Lung (tissue), 12 donors: ENCODE results near the gene SOAT1. TPM values are rescaled to one million over a fixed set of nuclear protein-coding genes. Genes with fewer than 3 reads are reported as not detected.

Experiments
- ATAC-seq: fragments of 200-7000 bp; cut with Tn5 transposase; one replicate; pipeline ENCODE4 v1.9.1; 2020; ENCODE audit warnings: moderate number of reproducible peaks; ENCODE audit not compliant: insufficient read depth, low FRiP score
- DNase-seq, 3 donors: peaks; one replicate each; pipeline ENCODE4 v3.0.0-alpha.2; 2013 to 2017
- H3K27ac ChIP-seq, 2 donors: one replicate each; pipeline ENCODE4 v1.5.1; 2013; ENCODE audit warnings: mild to moderate bottlenecking in 2 of 2, moderate library complexity in 2 of 2, control low read depth in 1 of 2, inconsistent platforms in 1 of 2, low read depth in 1 of 2, low read length in 1 of 2
- H3K27me3 ChIP-seq, 3 donors: one replicate each; pipeline ENCODE4 v1.5.1; 2013; ENCODE audit warnings: low read length in 2 of 3; ENCODE audit not compliant: control insufficient read depth in 3 of 3, insufficient read depth in 3 of 3
- H3K36me3 ChIP-seq, 4 donors: one replicate each; pipeline ENCODE4 v1.5.1; 2013; ENCODE audit warnings: low read length in 4 of 4, mild to moderate bottlenecking in 1 of 4, moderate library complexity in 1 of 4; ENCODE audit not compliant: control insufficient read depth in 4 of 4, insufficient read depth in 4 of 4
- H3K4me1 ChIP-seq, 5 donors: one replicate each; pipeline ENCODE4 v1.5.1; 2013; ENCODE audit warnings: low read length in 5 of 5, mild to moderate bottlenecking in 2 of 5, moderate library complexity in 1 of 5; ENCODE audit not compliant: control insufficient read depth in 5 of 5, insufficient read depth in 5 of 5
- H3K4me3 ChIP-seq: one replicate; pipeline ENCODE4 v1.5.1; 2013; ENCODE audit warnings: mild to moderate bottlenecking, control low read depth, moderate library complexity
- H3K9ac ChIP-seq, 2 donors: one replicate each; pipeline ENCODE4 v1.5.1; 2013; ENCODE audit warnings: low read length in 2 of 2, control low read depth in 1 of 2; ENCODE audit not compliant: insufficient read depth in 1 of 2
- H3K9me3 ChIP-seq, 4 donors: one replicate each; pipeline ENCODE4 v1.5.1; 2013; ENCODE audit warnings: low read length in 3 of 4, mild to moderate bottlenecking in 1 of 4, moderate library complexity in 1 of 4; ENCODE audit not compliant: control insufficient read depth in 4 of 4, insufficient read depth in 3 of 4
- WGBS, 2 donors: extraction: QIAGEN DNeasy Blood & Tissue Kit; methylation state at CpG; one replicate each; pipeline ENCODE4 v1.1.7; 2013; 5-methylcytosine and 5-hydroxymethylcytosine counted together
- polyA plus RNA-seq, 2 donors: library from polyadenylated mRNA; stranded (reverse); fragments of 200-250 nt; gene quantifications; one replicate each; pipeline ENCODE4 v1.2.1, GENCODE V29; 2013
- total RNA-seq, 2 donors: library from RNA; depleted of rRNA in 1 of 2; stranded (reverse); fragments of >200 nt in 1 of 2; gene quantifications; one replicate each; pipeline ENCODE4 v1.2.1, GENCODE V29; 2014 to 2021
- TF ChIP-seq, protein P1 (sequence below): IDR thresholded peaks from 2 replicates; pipeline ENCODE4 v1.5.1; 2012; ENCODE audit warnings: mild to moderate bottlenecking; ENCODE audit errors: control extremely low read depth, extremely low read depth
- donor health status: control.
- donor health status: control.
- donor health status: Bipolar disorder and iron deficiency.
- donor health status: healthy.
- donor health status: DM: yes; HTN: yes; CAD: no.

Gene SOAT1
- total and polyA plus RNA-seq, 4 donors, result 10.5 to 76.0 (median 33.8) TPM

DNA sequence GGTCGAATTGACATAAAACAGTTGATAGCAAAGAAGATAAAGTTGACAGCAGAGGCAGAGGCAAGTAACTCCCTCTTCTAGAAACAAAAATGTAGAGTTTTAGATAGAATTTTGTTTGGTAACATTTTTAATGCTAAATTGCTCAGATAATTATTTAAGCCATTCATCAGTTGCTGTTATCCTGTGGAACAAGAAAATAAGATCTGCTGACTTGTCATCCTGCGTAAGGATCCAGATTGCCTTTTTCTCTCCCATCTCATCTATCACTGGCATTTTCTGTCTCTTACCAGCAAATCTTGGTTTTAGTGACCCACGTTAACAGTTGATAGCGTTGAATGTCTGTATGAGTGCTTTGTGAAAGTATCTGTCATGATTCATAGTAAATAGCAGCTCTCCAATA, 29.8 kb downstream of the SOAT1 start:
- Histone ChIP-seq H3K4me3 (no peak overlapping the region), H3K4me1 (peaks cover 0 to 9% (median 5%) of the 10 kb centered on the region in 5 donors), H3K27me3 (no peaks in the 10 kb centered on the region), H3K36me3 (peaks cover 1 to 8% (median 5%) of the 10 kb centered on the region in 4 donors), H3K9me3 (no peaks in the 10 kb centered on the region), H3K9ac (no peak overlapping the region), H3K27ac (no peak overlapping the region)
- 80 to 88% methylated on average over 4 of the region's 4 CpGs for WGBS, 2 donors
- ATAC-seq (peak; percentile 27), DNase-seq (peak in 2 of 3 donors; percentile 38 to 68)
- TF ChIP-seq, protein P1, sequence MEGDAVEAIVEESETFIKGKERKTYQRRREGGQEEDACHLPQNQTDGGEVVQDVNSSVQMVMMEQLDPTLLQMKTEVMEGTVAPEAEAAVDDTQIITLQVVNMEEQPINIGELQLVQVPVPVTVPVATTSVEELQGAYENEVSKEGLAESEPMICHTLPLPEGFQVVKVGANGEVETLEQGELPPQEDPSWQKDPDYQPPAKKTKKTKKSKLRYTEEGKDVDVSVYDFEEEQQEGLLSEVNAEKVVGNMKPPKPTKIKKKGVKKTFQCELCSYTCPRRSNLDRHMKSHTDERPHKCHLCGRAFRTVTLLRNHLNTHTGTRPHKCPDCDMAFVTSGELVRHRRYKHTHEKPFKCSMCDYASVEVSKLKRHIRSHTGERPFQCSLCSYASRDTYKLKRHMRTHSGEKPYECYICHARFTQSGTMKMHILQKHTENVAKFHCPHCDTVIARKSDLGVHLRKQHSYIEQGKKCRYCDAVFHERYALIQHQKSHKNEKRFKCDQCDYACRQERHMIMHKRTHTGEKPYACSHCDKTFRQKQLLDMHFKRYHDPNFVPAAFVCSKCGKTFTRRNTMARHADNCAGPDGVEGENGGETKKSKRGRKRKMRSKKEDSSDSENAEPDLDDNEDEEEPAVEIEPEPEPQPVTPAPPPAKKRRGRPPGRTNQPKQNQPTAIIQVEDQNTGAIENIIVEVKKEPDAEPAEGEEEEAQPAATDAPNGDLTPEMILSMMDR, result no peak

GRCh38 chr1:179325836-179326235, 32.2 kb downstream of the SOAT1 start:
- Histone ChIP-seq H3K9me3 (peaks cover 0 to 2% (median 0%) of the 10 kb centered on the region in 4 donors), H3K4me1 (peaks cover 0 to 9% (median 5%) of the 10 kb centered on the region in 5 donors), H3K4me3 (no peak overlapping the region), H3K36me3 (peaks cover 1 to 9% (median 6%) of the 10 kb centered on the region in 4 donors), H3K27ac (no peak overlapping the region), H3K27me3 (no peaks in the 10 kb centered on the region), H3K9ac (no peak overlapping the region)
- TF ChIP-seq, protein P1, result no peak
- ATAC-seq (no peak), DNase-seq (no peak)
- WGBS, 2 donors, result 50 to 87% methylated on average over 2 of the region's 2 CpGs

DNA sequence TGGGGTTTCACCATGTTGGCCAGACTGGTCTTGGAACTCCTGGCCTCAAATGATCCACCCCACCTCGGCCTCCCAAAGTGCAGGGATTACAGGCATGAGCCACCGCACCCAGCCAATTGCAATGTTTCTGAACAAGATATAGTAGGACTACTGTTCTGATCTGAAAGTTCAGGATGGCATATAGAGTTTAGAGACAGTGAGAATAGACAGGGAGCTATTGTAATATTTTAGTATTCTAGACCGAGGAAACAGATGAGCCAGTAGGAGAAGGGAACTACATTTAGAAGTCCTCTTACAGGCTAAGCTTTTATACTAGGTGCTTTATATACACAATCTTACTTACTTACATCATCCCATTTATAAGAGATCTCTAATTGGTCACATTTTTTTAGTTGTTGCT, 33.1 kb downstream of the SOAT1 start:
- H3K4me1 ChIP-seq, result peaks cover 0 to 9% (median 5%) of the 10 kb centered on the region in 5 donors
- no peak overlapping the region for H3K27ac ChIP-seq
- DNase-seq (no peak), ATAC-seq (no peak)
- H3K27me3 ChIP-seq, result no peaks in the 10 kb centered on the region
- no peak overlapping the region for H3K9ac ChIP-seq
- TF ChIP-seq, protein P1, result no peak
- peaks cover 1 to 6% (median 2%) of the 10 kb centered on the region in 4 donors for H3K36me3 ChIP-seq
- peaks cover 0 to 2% (median 0%) of the 10 kb centered on the region in 4 donors for H3K9me3 ChIP-seq
- 92 to 95% methylated on average over 3 of the region's 3 CpGs for WGBS, 2 donors
- no peak overlapping the region for H3K4me3 ChIP-seq

DNA sequence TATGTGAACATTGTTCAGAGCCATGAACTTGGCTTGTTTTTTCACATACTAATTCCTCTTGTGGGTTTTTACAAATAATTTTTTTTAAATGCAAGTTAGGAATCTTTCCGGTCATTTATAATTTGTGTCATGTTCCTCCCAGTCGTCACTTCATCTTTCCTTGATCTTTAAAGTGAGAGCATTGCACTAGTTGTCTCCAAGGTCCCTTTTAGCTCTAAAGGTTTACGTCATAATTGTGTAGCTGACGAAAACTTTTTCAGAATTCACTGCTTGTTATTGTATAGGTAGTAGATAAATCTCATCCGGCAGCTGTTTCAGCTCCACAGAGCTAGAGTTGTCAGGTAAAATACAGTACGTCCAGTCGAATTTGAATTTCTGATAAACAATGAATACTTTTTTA, 33.6 kb downstream of the SOAT1 start:
- Histone ChIP-seq H3K9ac (no peak overlapping the region), H3K27ac (no peak overlapping the region), H3K4me1 (peaks cover 0 to 9% (median 5%) of the 10 kb centered on the region in 5 donors), H3K9me3 (peaks cover 0 to 2% (median 0%) of the 10 kb centered on the region in 4 donors), H3K4me3 (no peak overlapping the region), H3K27me3 (no peaks in the 10 kb centered on the region), H3K36me3 (peaks cover 1 to 6% (median 3%) of the 10 kb centered on the region in 4 donors)
- TF ChIP-seq, protein P1, result no peak
- no peak for DNase-seq
- 69 to 86% methylated on average over 7 of the region's 7 CpGs for WGBS, 2 donors
- no peak for ATAC-seq
